SK-N-SH (cell line): Measurements from ENCODE around the gene BCAS3.

Experiments
- EP300 ChIP-seq, 2 experiments: IDR thresholded peaks; 2 replicates each; pipeline versions ENCODE4 v1.4.0 to v1.6.1; 2012; ENCODE audit warnings: borderline replicate concordance in 1 of 2, low read depth in 1 of 2, low read length in 1 of 2
- GABPA ChIP-seq: IDR thresholded peaks from 2 replicates; pipeline ENCODE4 v1.4.0; 2012; ENCODE audit warnings: low read depth, mild to moderate bottlenecking
- RFX5 ChIP-seq: IDR thresholded peaks from 2 replicates; pipeline ENCODE4 v1.6.1; 2012; ENCODE audit warnings: mild to moderate bottlenecking, improper control_type of control experiment, low read length
- SIN3A ChIP-seq: IDR thresholded peaks from 2 replicates; pipeline ENCODE4 v1.6.1; 2012; ENCODE audit warnings: low read depth, mild to moderate bottlenecking, low read length, moderate library complexity, borderline replicate concordance
- TAF1 ChIP-seq: IDR thresholded peaks from 2 replicates; pipeline ENCODE4 v1.6.1; 2012; ENCODE audit warnings: low read depth, mild to moderate bottlenecking, low read length, moderate library complexity, borderline replicate concordance
- USF2 ChIP-seq: fragments of 150-350 bp; IDR thresholded peaks from 2 replicates; pipeline ENCODE4 v1.6.1; 2017; ENCODE audit warnings: antibody characterized with exemption, low read length, low read depth, borderline replicate concordance
- TF ChIP-seq, protein P1 (sequence below): fragments of 200-600 bp; sonication (generic); IDR thresholded peaks from 2 replicates; pipeline ENCODE4 v1.6.1; 2017; ENCODE audit warnings: antibody characterized with exemption, mild to moderate bottlenecking, moderate library complexity
- TF ChIP-seq, protein P2 (sequence below): IDR thresholded peaks from 2 replicates; pipeline ENCODE4 v1.4.0; 2012; ENCODE audit warnings: low read depth

DNA sequence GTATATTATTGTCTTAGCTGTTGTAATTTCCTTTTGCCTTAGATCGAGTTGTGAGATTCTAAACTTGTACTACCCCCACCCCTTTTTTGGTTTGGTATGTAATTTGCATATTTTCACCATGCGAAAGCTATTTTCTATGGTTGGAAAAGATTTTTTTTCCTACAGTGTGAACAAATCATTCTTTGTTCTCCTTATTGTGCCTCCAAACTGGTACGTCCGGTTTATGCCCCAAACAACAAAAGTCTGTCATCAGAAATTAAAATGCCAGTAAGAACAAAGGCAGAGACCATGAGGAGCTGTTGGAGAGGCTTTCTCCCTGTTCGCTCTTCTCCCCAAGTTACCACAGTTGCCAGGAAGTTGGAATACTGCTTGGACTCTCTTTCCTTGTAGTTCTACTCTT lies 66.1 kb downstream of the BCAS3 start:
- TF ChIP-seq, protein P1, sequence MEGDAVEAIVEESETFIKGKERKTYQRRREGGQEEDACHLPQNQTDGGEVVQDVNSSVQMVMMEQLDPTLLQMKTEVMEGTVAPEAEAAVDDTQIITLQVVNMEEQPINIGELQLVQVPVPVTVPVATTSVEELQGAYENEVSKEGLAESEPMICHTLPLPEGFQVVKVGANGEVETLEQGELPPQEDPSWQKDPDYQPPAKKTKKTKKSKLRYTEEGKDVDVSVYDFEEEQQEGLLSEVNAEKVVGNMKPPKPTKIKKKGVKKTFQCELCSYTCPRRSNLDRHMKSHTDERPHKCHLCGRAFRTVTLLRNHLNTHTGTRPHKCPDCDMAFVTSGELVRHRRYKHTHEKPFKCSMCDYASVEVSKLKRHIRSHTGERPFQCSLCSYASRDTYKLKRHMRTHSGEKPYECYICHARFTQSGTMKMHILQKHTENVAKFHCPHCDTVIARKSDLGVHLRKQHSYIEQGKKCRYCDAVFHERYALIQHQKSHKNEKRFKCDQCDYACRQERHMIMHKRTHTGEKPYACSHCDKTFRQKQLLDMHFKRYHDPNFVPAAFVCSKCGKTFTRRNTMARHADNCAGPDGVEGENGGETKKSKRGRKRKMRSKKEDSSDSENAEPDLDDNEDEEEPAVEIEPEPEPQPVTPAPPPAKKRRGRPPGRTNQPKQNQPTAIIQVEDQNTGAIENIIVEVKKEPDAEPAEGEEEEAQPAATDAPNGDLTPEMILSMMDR: no peak
- TF ChIP-seq, protein P2, sequence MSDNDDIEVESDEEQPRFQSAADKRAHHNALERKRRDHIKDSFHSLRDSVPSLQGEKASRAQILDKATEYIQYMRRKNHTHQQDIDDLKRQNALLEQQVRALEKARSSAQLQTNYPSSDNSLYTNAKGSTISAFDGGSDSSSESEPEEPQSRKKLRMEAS: no peak
- TF ChIP-seq USF2: no peak
- peak; percentile 50; the same call in 1 of the 2 replicates for TF ChIP-seq TAF1
- TF ChIP-seq GABPA: 0 out of 2 replicates have a peak, but pooled peaks have one; percentile 3
- 0 out of 4 replicates have a peak, but pooled peaks of 1 of the 2 experiments have one; percentile 36 for TF ChIP-seq EP300 (IDR thresholded peaks at IDR 0.05; ENCODE audit: borderline replicate concordance in 1 of 2, low read depth in 1 of 2, low read length in 1 of 2)
- TF ChIP-seq SIN3A: peak; percentile 50; the same call in 1 of the 2 replicates
- TF ChIP-seq RFX5: no peak
